ENCODE measurements around the gene HIVEP3. TPM values are rescaled to one million over a fixed set of nuclear protein-coding genes. Genes with fewer than 3 reads are reported as not detected.

Gene HIVEP3
- polyA plus RNA-seq, 1 of the 3 experiments (the other 2 are of a cell fraction) = 6.4 TPM

DNA sequence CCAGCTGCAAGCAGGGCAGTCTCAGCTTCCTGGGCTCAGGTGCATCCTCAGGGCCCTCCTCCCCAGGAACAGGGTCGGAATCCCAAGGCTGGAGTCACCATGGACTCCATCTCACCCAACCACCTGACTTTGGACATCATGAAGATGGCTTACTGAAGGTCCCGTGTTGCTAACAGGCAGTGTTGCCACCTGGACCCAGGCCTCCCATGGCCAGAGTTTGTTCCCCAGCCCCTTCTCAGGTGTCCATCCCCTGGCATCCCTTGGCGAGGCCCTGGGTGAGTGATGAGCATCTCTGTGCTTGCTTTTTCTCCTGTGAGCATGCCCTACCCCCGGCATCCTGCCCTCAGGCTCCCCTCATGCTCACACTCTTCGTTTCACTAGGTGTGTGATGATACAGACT, 332.5 kb downstream of the HIVEP3 start:
- no peaks in the 10 kb centered on the region for H3K27me3 ChIP-seq (ENCODE audit: insufficient read depth)
- H3K4me1 ChIP-seq (ENCODE audit: control insufficient read depth in 1 of 2, insufficient read depth in 2 of 2, low read depth in 1 of 2, low read length in 1 of 2) = no peaks in the 10 kb centered on the region
- H3K79me2 ChIP-seq (ENCODE audit: insufficient read depth) = no peaks in the 10 kb centered on the region
- 56% methylated on average over 2 of the region's 5 CpGs for WGBS (ENCODE audit: low lambda C conversion rate)
- TF ChIP-seq JUND (IDR thresholded peaks at IDR 0.05) (no peak), CHD2 (IDR thresholded peaks at IDR 0.05; ENCODE audit: low read length, partially characterized antibody) (no peak), MXI1 (IDR thresholded peaks at IDR 0.05; ENCODE audit: low read depth, low read length) (no peak), GABPA (IDR thresholded peaks at IDR 0.05; ENCODE audit: low read depth) (no peak)
- H3K4me2 ChIP-seq = no peak overlapping the region
- no peaks in the 10 kb centered on the region for H3K9me3 ChIP-seq
- no peak for DNase-seq
- ChIA-PET CTCF (no interaction called here), POLR2A (no interaction called here)
- H3K36me3 ChIP-seq (replicated peaks in 1 of 2; ENCODE audit: control insufficient read depth in 1 of 2, insufficient read depth in 2 of 2, low read length in 1 of 2) = no peaks in the 10 kb centered on the region
- no peak overlapping the region for H2AFZ ChIP-seq (ENCODE audit: low read depth)
- H3F3A ChIP-seq (replicated peaks; ENCODE audit: insufficient read depth) = no peaks in the 10 kb centered on the region
- H3K9me2 ChIP-seq = no peaks in the 10 kb centered on the region
- no peak overlapping the region for H3K4me3 ChIP-seq (ENCODE audit: low read depth in 2 of 2, low read length in 1 of 2)
- H4K20me1 ChIP-seq (ENCODE audit: insufficient read depth) = no peaks in the 10 kb centered on the region
- H3K27ac ChIP-seq (ENCODE audit: low read depth in 2 of 2, low read length in 1 of 2) = no peak overlapping the region
- no peak overlapping the region for H3K9ac ChIP-seq

DNA sequence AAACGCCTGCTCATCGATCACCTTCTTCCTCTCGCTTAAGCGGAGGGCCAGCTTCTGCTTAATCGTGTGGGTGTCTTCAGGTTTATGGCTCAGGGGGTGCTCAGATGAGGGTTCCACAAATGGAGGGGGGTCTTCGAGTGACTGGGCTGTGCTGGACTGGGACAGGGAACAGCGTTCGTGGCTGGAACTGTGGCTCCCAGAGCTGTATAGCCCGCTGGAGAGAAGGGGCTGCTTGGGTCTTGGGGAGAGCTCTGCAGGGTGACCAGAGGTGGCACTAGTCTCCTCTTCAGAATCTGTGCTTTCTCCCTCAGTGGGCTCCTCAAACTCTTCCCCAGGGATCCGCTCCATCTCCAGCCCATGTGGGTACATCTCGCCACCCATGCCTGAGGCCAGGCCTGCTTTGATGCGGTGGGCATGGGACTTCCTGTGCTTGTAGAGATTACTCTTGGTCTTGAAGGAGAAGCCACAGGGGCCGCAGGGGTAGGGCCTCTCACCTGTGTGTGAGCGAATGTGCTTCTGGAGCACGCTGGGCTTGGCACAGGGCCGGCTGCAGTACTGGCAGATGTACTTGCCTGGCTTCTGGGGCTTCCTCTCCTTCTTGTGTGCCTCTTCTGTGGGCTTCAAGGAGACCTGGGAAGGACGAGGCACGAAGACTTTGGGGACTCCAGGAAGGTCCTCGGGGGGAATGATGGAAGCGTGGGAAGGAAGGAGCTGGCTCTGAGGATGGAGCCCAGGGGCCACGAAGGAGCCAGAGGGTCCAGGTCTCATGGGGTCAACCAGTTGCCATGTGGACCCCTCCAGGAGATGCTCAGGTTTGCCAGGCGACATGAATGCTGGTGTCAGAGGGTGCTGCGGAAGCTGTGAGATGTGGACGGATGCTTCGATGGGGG, 334.8 kb downstream of the HIVEP3 start:
- no peak for DNase-seq
- POLR2A ChIA-PET = no interaction called here
- H3K9ac ChIP-seq = no peak overlapping the region
- H3K4me1 ChIP-seq (ENCODE audit: control insufficient read depth in 1 of 2, insufficient read depth in 2 of 2, low read depth in 1 of 2, low read length in 1 of 2) = no peaks in the 10 kb centered on the region
- H3K36me3 ChIP-seq (replicated peaks in 1 of 2; ENCODE audit: control insufficient read depth in 1 of 2, insufficient read depth in 2 of 2, low read length in 1 of 2) = no peaks in the 10 kb centered on the region
- H3K9me3 ChIP-seq = no peaks in the 10 kb centered on the region
- no peak overlapping the region for H3K4me2 ChIP-seq
- H3K79me2 ChIP-seq (ENCODE audit: insufficient read depth) = no peaks in the 10 kb centered on the region
- WGBS (ENCODE audit: low lambda C conversion rate) = 87% methylated on average over 17 of the region's 25 CpGs
- no peak overlapping the region for H3K27ac ChIP-seq (ENCODE audit: low read depth in 2 of 2, low read length in 1 of 2)
- no peaks in the 10 kb centered on the region for H3K27me3 ChIP-seq (ENCODE audit: insufficient read depth)
- no peaks in the 10 kb centered on the region for H4K20me1 ChIP-seq (ENCODE audit: insufficient read depth)
- H2AFZ ChIP-seq (ENCODE audit: low read depth) = no peak overlapping the region
- no peak overlapping the region for H3K4me3 ChIP-seq (ENCODE audit: low read depth in 2 of 2, low read length in 1 of 2)
- no peaks in the 10 kb centered on the region for H3K9me2 ChIP-seq
- no peaks in the 10 kb centered on the region for H3F3A ChIP-seq (replicated peaks; ENCODE audit: insufficient read depth)
- CTCF ChIA-PET = interaction anchor here (4.5 kb wide), 1 partner anchor 10 kb away, joined by 26 read pairs; no protein-coding TSS in a partner anchor
- TF ChIP-seq, protein P1, sequence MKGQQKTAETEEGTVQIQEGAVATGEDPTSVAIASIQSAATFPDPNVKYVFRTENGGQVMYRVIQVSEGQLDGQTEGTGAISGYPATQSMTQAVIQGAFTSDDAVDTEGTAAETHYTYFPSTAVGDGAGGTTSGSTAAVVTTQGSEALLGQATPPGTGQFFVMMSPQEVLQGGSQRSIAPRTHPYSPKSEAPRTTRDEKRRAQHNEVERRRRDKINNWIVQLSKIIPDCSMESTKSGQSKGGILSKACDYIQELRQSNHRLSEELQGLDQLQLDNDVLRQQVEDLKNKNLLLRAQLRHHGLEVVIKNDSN (IDR thresholded peaks at IDR 0.05; ENCODE audit: borderline replicate concordance, low read depth) = no peak
- TF ChIP-seq FOXJ3 (CRISPR knock-in tag; IDR thresholded peaks at IDR 0.05) (no peak), RCOR1 (IDR thresholded peaks at IDR 0.05; ENCODE audit: low read length) (no peak), CHD2 (IDR thresholded peaks at IDR 0.05; ENCODE audit: low read length, partially characterized antibody) (no peak), RXRA (IDR thresholded peaks at IDR 0.05; ENCODE audit: borderline replicate concordance, low read depth) (no peak), NFIC (IDR thresholded peaks at IDR 0.05; ENCODE audit: borderline replicate concordance) (no peak), FOXM1 (IDR thresholded peaks at IDR 0.05; ENCODE audit: low read depth) (no peak), GATA2 (CRISPR knock-in tag; IDR thresholded peaks at IDR 0.05) (no peak), POLR2AphosphoS5 (IDR thresholded peaks at IDR 0.05; ENCODE audit: low read depth, low read length) (no peak), YY1 (IDR thresholded peaks at IDR 0.05; ENCODE audit: low read depth) (no peak), ELF1 (IDR thresholded peaks at IDR 0.05) (no peak), JUND (IDR thresholded peaks at IDR 0.05) (no peak)
- TF ChIP-seq, protein P2, sequence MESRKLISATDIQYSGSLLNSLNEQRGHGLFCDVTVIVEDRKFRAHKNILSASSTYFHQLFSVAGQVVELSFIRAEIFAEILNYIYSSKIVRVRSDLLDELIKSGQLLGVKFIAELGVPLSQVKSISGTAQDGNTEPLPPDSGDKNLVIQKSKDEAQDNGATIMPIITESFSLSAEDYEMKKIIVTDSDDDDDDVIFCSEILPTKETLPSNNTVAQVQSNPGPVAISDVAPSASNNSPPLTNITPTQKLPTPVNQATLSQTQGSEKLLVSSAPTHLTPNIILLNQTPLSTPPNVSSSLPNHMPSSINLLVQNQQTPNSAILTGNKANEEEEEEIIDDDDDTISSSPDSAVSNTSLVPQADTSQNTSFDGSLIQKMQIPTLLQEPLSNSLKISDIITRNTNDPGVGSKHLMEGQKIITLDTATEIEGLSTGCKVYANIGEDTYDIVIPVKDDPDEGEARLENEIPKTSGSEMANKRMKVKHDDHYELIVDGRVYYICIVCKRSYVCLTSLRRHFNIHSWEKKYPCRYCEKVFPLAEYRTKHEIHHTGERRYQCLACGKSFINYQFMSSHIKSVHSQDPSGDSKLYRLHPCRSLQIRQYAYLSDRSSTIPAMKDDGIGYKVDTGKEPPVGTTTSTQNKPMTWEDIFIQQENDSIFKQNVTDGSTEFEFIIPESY (IDR thresholded peaks at IDR 0.05; ENCODE audit: borderline replicate concordance, low read depth) = no peak
- TF ChIP-seq, protein P3, sequence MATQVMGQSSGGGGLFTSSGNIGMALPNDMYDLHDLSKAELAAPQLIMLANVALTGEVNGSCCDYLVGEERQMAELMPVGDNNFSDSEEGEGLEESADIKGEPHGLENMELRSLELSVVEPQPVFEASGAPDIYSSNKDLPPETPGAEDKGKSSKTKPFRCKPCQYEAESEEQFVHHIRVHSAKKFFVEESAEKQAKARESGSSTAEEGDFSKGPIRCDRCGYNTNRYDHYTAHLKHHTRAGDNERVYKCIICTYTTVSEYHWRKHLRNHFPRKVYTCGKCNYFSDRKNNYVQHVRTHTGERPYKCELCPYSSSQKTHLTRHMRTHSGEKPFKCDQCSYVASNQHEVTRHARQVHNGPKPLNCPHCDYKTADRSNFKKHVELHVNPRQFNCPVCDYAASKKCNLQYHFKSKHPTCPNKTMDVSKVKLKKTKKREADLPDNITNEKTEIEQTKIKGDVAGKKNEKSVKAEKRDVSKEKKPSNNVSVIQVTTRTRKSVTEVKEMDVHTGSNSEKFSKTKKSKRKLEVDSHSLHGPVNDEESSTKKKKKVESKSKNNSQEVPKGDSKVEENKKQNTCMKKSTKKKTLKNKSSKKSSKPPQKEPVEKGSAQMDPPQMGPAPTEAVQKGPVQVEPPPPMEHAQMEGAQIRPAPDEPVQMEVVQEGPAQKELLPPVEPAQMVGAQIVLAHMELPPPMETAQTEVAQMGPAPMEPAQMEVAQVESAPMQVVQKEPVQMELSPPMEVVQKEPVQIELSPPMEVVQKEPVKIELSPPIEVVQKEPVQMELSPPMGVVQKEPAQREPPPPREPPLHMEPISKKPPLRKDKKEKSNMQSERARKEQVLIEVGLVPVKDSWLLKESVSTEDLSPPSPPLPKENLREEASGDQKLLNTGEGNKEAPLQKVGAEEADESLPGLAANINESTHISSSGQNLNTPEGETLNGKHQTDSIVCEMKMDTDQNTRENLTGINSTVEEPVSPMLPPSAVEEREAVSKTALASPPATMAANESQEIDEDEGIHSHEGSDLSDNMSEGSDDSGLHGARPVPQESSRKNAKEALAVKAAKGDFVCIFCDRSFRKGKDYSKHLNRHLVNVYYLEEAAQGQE (IDR thresholded peaks at IDR 0.05; ENCODE audit: low read depth, low read length) = no peak
- TF ChIP-seq, protein P4, sequence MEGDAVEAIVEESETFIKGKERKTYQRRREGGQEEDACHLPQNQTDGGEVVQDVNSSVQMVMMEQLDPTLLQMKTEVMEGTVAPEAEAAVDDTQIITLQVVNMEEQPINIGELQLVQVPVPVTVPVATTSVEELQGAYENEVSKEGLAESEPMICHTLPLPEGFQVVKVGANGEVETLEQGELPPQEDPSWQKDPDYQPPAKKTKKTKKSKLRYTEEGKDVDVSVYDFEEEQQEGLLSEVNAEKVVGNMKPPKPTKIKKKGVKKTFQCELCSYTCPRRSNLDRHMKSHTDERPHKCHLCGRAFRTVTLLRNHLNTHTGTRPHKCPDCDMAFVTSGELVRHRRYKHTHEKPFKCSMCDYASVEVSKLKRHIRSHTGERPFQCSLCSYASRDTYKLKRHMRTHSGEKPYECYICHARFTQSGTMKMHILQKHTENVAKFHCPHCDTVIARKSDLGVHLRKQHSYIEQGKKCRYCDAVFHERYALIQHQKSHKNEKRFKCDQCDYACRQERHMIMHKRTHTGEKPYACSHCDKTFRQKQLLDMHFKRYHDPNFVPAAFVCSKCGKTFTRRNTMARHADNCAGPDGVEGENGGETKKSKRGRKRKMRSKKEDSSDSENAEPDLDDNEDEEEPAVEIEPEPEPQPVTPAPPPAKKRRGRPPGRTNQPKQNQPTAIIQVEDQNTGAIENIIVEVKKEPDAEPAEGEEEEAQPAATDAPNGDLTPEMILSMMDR (IDR thresholded peaks at IDR 0.05) = no peak
- TF ChIP-seq, protein P5, sequence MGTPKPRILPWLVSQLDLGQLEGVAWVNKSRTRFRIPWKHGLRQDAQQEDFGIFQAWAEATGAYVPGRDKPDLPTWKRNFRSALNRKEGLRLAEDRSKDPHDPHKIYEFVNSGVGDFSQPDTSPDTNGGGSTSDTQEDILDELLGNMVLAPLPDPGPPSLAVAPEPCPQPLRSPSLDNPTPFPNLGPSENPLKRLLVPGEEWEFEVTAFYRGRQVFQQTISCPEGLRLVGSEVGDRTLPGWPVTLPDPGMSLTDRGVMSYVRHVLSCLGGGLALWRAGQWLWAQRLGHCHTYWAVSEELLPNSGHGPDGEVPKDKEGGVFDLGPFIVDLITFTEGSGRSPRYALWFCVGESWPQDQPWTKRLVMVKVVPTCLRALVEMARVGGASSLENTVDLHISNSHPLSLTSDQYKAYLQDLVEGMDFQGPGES (IDR thresholded peaks at IDR 0.05; ENCODE audit: low read depth, low read length) = no peak
